HPDE6-E6E7 (cell line): ENCODE measurements around the gene AMBRA1.
A peak's percentile ranks its signal among the peaks of the same experiment; 100 is the strongest.
"Not testable (repeated sequence)": the region's sequence is repeated elsewhere in the genome, so short reads cannot be mapped to it uniquely, and the experiment has no call there.

ENCODE experiments used
- DNase-seq: peaks from one replicate; pipeline ENCODE4 v3.0.0; 2011; ENCODE audit warnings: missing footprints; ENCODE audit errors: extremely low spot score

Gene AMBRA1

DNA sequence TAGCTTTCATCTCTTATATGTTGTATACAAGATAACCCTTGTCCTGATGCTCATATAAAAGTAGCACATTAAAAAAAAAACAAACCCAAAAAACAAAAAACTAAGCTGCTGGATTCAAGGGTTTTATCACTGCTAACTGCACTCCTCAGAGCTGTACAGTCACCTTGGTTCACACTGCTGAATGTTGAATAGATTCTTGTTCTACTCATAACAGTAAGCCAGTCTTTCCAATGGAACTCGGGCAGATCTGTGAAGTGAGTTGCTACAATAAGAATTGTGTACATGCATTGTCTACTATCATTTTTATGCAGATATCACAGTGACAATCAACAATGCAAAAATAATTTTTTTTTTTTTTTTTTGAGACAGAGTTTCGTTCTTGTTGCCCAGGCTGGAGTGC lies 18.5 kb upstream of the AMBRA1 start:
- DNase-seq, result no peak

DNA sequence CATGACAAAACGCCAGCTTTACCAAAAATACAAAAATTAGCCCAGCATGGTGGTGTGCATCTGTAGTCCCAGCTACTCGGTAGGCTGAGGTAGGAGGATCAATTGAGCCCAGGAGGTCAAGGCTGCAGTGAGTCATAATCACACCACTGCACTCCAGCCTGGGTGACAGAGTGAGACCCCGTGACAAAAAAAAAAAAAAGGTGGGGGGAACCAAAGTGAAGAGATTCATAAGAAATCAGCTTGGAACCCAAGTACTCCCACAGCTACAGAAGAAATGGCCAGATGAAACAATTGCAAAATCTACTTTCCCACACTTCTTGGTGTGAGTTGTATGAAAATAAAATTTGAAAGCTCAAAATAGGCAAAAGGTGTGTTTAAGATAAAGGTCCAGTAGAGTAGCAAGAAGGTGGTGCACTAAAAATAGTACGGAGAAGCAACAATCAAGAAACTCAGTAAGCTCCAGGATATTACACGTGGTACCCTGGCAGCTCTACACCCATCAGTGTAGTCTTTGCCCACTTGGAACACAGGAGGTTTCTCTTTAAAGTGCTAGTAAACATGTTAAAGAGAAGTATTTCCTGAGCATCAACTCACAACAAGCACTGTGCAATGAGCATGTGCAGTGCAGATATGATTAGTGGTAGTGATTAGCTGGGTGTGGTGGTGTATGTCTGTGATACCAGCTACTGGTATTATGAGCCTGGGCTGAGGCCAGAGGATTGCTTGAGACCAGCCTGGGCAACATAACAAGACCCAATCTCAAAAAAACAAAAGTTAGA lies 17.9 kb upstream of the AMBRA1 start:
- DNase-seq, result no peak

DNA sequence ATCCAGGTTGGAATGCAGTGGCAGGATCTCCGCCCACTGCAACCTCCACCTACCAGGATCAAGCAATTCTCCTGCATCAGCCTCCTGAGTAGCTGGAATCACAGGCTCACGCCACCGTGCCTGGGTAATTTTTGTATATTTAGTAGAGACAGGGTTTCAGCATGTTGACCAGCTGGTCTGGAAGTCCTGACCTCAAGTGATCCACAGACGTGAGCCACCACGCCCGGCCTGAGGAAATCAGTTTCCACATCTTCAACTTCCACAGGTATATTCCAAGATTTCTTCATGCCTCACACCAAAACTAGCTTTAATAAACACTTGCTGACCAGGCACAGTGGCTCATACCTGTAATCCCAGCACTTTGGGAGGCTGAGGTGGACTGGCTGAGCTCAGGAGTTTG lies 15.6 kb upstream of the AMBRA1 start:
- DNase-seq, result no peak

DNA sequence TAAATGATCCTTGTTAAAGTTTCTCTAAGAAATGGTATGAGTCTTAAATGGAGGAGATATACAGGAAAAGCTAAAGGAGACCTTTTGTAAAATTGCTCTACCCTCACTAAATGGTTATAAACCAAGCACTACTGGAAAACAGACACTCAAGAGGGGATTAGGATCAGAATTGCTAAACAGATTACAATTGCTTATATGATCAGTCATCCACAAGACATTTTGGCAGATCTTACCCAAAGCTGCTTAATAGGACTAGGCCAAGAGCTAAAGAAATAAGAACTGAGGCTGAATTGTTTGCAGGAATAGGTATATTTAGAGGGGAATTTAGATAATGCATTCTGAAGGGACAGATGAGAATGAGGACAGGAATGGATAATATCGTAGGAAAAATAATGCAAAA lies 13.7 kb upstream of the AMBRA1 start:
- DNase-seq, result no peak

DNA sequence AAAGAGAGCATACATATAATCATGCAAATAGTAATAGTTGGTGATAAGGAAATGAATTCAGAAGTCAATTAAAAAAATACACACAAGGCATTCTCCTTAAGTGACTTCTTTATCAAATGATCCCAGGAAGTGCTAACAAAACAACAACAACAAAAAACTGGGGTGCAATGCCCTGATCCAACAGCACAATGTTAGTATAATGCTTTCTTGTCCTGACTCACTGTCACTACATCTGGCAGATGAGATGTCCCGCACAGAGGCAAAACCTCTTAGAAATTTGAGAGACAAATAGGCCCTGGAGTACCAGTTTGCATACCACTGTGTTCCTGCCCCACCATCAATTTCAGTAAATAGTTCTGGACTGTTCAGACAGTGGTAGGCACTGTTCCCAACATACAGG lies 11.0 kb upstream of the AMBRA1 start:
- no peak for DNase-seq

DNA sequence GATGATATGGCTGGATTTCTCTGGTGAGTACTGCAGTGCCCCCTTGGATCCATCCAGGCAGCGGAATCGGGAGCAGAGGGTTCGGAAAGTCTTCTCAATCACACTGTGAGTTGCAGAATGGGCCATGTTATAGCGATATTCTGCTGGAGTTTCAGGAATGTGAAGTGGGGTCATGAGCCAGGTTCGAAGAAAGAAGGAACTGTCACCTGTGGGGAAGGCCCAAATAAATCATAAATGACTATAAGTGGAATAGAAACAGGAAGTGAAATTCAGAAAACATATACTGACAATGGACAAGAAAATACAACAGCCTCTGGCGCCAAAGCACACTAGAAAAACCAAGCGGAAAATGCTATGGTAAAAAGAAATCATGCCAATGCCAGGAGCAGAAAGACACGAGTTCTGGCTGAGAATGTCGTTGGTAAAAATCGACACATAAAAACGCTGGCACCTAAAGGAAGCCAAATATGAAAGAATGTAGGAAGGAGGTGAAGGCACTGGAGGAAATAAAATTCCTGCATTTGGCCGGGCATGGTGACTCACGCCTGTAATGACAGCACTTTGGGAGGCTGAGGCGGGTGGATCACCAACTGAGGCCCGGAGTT lies 10.0 kb upstream of the AMBRA1 start:
- DNase-seq, result no peak

DNA sequence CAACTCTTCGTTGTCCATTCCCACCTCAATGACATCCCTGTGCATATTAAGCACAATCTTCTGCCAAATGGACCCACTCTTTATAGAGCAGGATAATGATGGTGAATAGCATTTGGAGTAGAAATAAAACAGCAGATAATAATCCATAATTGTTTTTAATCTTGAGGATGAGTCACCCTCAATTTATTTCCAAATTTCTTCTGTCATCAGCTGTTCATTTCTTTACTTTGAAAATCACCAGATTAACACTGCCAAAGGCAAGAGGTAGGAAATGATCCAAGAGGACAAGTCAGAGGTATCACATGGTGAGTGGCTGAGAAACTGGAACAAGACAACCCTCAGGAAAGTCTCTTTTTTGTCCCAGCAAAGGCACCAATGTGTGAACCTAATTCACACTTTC lies 7.3 kb upstream of the AMBRA1 start:
- no peak for DNase-seq

DNA sequence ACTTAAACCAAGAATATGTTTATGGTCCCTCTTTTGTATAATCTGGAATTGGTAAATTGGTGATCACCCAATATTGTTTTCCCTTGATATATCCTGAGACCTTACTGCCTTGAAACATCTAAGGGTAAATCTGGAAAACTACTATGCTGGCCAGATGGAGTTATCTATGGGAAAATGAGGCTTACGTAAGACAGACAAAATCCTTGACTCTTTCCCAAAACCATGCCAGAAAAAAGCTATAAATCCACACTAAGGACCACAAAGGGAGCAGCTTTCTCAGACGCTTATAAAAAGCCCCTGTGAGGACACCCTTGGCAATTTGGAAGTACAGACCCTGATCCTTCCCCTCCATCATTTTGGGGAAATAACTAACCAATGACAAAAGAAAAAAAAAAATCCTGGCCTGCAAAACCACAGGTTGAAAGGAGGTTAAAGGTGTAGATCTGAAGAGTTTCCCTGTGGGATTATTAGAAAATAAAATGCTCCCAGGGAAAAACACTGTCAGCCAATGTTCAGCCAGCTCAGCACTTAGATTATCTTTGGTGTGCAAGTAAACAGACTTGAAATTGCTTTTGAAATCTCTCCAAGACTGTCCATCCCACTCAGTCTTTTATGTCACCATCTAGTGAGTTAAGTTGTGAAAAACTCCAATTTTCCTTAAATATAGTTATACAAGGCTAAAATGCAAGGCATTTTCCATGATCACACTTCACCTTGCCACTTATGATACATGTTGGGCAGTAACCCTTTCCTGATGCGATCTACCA lies 6.6 kb upstream of the AMBRA1 start:
- DNase-seq, result no peak

DNA sequence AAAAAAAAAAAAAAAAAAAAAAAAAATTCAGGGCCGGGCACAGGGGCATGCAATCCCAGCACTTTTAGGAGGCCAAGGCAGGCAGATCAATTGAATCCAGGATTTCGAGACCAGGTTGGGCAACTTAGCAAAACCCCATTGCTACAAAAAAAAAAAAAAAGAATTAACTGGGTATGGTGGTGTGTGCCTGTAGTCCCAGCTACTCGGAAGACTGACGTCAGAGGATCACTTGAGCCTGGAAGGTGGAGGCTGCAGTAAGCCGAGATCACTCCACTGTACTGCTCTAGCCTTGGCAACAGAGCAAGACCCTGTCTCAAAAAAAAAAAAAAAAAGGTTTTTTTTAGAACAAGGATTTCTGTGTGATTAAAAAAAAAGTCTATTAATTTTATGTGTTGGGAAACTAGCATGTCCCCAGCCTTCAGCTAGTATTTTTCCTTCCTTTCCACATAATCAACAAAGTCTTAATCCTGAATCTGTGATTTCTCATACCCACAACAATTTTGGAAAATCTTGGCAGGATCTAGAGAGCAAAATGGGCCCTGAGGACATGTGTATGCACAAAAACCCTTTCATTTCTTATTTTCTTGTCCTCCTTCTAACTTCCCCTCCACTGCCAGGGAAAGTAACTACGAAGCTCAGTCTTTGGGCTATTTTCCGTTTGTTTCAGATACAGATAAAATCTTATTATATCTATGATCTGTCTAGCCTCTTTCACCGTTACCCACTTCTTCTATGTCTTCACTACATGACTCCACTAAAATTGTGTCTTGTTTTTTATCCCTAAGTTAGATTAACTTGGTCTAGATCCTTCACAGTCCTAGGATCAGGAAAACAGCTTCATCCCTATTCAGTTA lies 5.7 kb upstream of the AMBRA1 start:
- DNase-seq, result no peak

DNA sequence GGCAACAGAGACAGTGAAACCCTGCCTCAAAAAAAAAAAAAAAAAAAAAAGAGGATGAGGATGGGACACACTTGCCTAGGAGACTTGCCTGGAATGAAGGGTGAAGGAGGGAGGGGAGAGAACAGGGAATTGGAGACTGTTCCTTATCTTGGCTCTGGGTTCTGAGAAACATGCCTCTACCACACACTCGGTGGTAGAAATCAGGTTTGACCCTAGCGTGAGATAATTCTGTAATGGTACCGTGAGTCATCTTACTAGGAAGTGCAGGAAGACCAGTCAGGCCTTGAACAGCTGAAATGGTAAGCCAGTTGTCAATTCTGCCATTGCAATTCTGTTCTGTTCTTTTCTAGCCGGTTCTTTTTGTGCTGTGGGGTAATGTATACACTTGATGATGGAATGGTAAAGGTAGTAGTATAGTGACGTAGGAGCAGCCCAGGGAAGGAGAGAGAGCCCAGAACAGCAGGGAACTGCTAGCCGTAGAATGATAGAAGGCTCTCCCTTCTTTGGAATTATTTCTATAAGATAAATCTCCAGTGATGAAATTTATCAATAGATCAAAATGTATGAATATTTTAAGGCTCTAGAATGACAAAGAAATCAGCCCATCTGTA lies 3.9 kb upstream of the AMBRA1 start:
- DNase-seq, result peak; percentile 40

DNA sequence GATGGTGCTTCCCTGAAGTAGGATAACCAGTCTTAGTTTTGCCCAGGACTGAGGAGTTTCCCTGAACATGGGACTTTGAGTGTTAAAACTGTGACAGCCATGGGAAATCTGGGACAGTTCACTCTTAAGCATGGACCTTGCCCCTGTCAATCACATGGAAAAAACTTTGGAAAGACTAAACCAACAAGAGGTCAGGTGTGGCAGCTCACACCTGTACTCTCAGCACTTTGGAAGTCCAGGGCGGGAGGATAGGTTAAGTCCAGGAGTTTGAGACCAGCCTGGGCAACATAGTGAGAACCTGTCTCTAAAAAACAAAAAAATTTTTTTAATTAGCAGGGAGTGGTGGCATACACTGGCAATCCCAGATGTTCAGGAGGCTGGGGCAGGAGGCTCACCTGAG lies 3.3 kb upstream of the AMBRA1 start:
- DNase-seq, result no peak

DNA sequence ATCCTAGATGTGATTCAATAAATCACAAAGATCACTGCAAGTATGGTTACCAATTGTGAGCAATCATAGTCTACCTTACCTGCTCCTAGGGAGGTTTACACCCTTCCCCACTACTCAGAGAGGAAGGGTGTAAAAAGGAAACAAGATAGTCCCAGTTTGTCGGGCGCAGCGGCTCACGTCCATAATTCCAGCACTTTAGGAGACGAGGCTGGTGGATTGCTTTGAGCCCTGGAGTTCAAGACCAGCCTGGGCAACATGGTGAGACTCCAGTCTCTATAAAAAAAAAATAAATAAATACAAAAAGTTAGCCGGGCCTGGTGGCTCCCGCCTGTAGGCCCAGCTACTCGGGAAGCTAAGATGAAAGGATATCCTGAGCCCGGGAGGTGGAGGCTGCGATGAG lies 962 bp upstream of the AMBRA1 start:
- no peak for DNase-seq

DNA sequence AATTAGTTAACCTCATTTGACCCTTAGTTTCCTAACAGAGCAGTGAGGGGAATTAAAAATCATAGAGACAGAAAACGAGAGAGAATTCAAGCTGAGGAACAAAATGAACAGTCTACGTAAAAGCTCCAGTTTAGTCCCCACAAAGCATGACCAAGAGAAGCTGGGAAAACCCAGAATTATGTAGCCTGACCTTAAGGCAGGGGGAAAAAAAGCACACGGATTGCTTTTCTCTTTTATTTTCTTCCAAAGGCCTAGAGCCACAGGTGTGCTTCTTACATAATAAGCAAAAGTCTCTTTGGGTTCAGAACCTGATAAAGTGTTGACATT lies 514 bp upstream of the AMBRA1 start:
- DNase-seq, result no peak

DNA sequence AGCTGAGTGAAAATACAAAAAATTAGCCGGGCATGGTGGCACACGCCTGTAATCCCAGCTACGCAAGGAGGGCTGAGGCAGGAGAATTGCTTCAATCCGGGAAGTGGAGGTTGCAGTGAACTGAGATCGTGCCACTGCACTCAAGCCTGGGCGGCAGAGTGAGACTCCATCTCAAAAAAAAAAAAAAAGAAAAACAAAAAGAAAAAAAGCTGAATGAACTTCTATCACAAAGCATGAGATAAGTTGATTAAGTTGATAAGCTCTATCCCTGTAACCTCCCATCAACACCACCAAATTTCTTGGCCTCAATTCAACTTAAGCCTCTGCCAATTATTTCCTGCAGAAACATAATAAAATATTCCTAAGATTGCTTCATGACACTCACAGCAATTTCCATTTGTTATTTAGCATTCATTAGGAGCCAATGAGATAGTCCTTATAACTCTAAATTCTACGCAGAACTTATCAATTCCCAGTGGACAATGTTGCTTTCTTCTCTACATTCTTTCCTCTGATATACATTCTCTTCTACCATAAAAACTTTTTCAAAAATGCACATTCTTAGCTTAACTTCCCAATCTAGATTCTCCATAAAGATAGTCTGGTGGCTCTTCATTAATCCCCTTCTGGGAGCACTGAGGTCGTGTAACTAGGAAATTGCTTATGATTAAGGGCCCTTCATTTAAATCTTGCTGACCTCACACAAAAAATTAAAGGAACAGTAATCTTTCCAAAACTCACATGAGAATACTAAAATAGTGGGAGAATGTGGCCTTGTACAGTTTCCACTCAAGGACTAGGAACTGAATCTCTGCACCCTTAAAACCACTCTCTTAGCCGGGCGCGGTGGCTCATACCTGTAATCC lies 2.9 kb downstream of the AMBRA1 start:
- no peak for DNase-seq

DNA sequence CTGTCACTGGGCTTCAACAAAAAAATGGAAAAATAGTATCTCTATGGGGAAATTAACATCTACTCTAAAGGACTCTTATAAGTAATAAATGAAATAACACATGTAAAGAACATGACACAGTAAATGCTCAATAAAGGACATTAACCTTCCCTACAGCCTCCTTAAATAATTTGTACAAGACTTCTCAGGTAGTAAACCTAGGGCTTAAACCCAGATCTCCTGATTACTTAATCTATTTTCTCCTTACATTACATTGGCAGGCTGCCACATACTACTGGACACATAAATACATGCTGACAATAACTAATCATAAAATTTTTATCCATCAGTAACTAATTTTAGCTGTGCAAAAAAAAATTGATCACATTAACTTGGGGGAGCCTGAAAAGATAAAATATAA lies 4.9 kb downstream of the AMBRA1 start:
- DNase-seq, result no peak

DNA sequence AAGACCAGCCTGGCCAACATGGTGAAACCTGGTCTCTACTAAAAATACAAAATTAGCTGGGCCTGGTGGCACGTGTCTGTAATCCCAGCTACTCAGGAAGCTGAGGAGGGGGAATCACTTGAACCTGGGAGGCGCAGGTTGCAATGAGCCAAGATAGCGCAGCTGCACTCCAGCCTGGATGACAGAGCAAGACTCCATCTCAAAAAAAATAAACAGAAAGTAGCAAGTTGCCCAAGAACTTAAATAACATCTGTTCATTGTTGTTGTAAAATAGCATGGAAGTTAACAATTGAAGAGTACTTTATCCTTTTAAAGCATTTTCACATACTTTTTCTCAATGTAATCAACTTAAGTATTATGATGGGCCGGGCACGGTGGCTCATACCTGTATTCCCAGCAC lies 5.7 kb downstream of the AMBRA1 start:
- DNase-seq, result no peak

DNA sequence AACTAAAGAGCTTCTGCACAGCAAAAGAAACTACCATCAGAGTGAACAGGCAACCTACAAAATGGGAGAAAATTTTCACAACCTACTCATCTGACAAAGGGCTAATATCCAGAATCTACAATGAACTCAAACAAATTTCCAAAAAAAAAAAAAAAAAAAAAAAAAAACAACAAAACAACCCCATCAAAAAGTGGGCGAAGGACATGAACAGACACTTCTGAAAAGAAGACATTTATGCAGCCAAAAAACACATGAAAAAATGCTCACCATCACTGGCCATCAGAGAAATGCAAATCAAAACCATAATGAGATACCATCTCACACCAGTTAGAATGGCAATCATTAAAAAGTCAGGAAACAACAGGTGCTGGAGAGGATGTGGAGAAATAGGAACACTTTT lies 10.3 kb downstream of the AMBRA1 start:
- not testable (repeated sequence) for DNase-seq

DNA sequence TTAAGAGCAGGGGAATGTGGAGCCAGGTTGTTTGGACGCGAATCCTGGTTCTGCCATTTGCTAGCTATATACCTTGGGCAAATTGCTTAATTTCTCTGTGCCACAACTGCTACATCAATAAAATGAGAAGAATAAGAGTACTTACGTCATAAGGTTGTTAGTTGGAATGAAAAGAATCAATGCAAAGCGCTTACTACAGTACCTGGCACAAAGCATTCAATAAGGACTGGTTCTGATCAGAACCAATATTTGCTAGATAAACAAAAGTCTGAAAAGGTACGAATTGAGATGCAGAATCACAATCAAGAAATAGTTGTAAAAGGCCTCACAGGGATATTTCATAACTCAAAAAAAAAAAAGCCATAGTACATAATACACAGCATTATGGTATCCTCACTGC lies 11.2 kb downstream of the AMBRA1 start:
- no peak for DNase-seq

DNA sequence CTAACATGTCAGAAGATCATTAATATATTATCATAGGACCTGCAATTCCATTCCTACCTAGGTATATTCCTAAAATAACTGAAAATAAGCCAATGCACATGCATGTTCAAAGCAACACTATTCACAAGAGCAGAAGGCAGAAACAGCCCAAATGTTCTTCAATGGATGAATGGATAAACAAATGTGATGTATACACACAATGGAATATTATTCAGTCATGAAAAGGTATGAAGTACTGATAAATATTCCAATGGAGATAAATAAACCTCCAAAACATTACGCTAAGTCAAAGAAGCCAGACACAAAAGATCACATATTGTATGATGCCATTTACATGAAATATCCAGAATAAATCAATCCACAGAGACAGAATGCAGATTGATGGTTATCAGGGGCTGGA lies 16.8 kb downstream of the AMBRA1 start:
- no peak for DNase-seq

DNA sequence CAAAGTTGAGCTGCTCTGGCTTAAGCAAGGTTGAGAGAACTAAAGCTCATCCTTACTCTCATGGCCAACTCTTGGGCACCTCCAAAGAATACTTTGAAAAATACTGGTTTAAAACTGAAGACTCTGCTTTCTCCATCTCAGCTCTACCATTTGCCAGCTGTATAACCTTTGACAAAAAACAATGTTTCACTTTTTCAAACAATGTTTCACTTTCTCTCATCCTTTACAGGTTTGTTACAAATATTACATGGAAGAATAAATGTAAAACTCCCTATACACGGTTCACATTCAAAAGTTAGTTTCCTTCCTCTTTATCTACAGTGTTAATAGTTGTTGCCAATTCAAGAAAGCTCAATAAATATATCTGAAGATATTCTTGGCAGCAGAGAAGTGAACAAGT lies 19.2 kb downstream of the AMBRA1 start:
- DNase-seq, result no peak
